Upper lobe of left lung (tissue), 6 donors: Measurements from ENCODE around the gene SCAMP2. TPM values are rescaled to one million over a fixed set of nuclear protein-coding genes. Genes with fewer than 3 reads are reported as not detected.

Source experiments
- ATAC-seq, 2 donors: fragments of 200-7000 bp; cut with Tn5 transposase; one replicate each; pipeline ENCODE4 v1.9.1; 2022; ENCODE audit warnings: mild to moderate bottlenecking in 2 of 2, moderate library complexity in 2 of 2; ENCODE audit not compliant: low FRiP score in 2 of 2
- DNase-seq, 2 donors: peaks; one replicate each; pipeline ENCODE4 v3.0.0-alpha.2; 2019 to 2020
- H3K27ac ChIP-seq, 4 donors: fragments of 200-600 bp; sonication (generic); one replicate each; pipeline ENCODE4 v1.5.1; 2016 to 2019
- H3K27me3 ChIP-seq, 4 donors: fragments of 200-600 bp; sonication (generic); one replicate each; pipeline ENCODE4 v1.5.1; 2017 to 2019
- H3K36me3 ChIP-seq, 4 donors: fragments of 200-600 bp; sonication (generic); one replicate each; pipeline ENCODE4 v1.5.1; 2016 to 2019
- H3K4me1 ChIP-seq, 4 donors: fragments of 200-600 bp; sonication (generic); one replicate each; pipeline ENCODE4 v1.5.1; 2018 to 2019
- H3K4me3 ChIP-seq, 4 donors: fragments of 200-600 bp; sonication (generic); one replicate each; pipeline ENCODE4 v1.5.1; 2017 to 2019; ENCODE audit warnings: mild to moderate bottlenecking in 2 of 4, moderate library complexity in 1 of 4
- H3K9me3 ChIP-seq, 4 donors: fragments of 200-600 bp; sonication (generic); one replicate each; pipeline ENCODE4 v1.5.1; 2018 to 2019
- EP300 ChIP-seq, 4 donors: sonication (generic); formaldehyde crosslinking; IDR thresholded peaks; one replicate each; pipeline ENCODE4 v1.5.1; 2017; ENCODE audit warnings: antibody characterized with exemption in 4 of 4, control low read depth in 2 of 4
- POLR2A ChIP-seq, 4 donors: fragments of 450-650 bp; IDR thresholded peaks; one replicate each; pipeline ENCODE4 v1.5.1; 2016 to 2017; ENCODE audit warnings: antibody characterized with exemption in 4 of 4, mild to moderate bottlenecking in 2 of 4
- POLR2AphosphoS5 ChIP-seq, 2 donors: sonication (generic); formaldehyde crosslinking; IDR thresholded peaks; one replicate each; pipeline ENCODE4 v1.5.1; 2017; ENCODE audit warnings: antibody characterized with exemption in 2 of 2
- WGBS, 2 donors: methylation state at CpG; one replicate each; pipeline ENCODE4 v1.1.5; 2017 to 2018; 5-methylcytosine and 5-hydroxymethylcytosine counted together
- total RNA-seq, 6 donors: library from RNA; depleted of rRNA in 4 of 6; stranded (reverse); fragments of >200 nt in 4 of 6; gene quantifications; one replicate each; pipeline versions ENCODE4 v1.1.0 to v1.2.1, GENCODE V29; 2016 to 2021
- TF ChIP-seq, protein P1 (sequence below), 6 experiments: fragments of 450-650 bp in 4 of 6; fragments of 200-600 bp in 2 of 6; sonication (generic) in 2 of 6; IDR thresholded peaks; one replicate each; pipeline ENCODE4 v1.5.1; 2016 to 2019; ENCODE audit warnings: antibody characterized with exemption in 6 of 6
- donor health status: DM: no; HTN: no; CAD: no; lungs with moderate emphysema.
- donor health status: DM: no; HTN: yes; CAD: no; lungs with severe emphysema.

Gene SCAMP2
- total RNA-seq, 6 donors from 2014 or later, result 82.8 to 155 (median 130) TPM

DNA sequence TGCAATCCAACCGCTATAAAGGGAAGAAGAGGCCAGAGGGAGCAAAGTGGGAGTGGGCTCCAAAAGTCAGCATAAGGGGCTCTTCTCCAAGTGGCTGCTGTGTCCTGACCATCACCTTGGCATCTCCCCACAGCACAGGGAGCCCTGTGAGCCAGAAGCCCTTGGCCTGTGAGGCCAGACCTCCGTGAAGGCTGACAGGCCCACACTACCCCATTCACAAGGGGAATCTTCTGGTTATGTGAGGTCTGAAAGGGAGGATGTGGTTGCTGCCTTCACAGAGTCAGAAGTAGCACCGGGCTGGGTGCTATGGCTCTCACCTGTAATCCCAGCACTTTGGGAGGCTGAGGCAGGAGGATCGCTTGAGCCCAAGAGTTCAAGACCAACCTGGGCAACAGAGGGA is 27.6 kb downstream of the SCAMP2 start:
- TF ChIP-seq POLR2AphosphoS5 (IDR thresholded peaks at IDR 0.05), result no peak
- TF ChIP-seq POLR2A (IDR thresholded peaks at IDR 0.05), result no peak
- TF ChIP-seq, protein P1, sequence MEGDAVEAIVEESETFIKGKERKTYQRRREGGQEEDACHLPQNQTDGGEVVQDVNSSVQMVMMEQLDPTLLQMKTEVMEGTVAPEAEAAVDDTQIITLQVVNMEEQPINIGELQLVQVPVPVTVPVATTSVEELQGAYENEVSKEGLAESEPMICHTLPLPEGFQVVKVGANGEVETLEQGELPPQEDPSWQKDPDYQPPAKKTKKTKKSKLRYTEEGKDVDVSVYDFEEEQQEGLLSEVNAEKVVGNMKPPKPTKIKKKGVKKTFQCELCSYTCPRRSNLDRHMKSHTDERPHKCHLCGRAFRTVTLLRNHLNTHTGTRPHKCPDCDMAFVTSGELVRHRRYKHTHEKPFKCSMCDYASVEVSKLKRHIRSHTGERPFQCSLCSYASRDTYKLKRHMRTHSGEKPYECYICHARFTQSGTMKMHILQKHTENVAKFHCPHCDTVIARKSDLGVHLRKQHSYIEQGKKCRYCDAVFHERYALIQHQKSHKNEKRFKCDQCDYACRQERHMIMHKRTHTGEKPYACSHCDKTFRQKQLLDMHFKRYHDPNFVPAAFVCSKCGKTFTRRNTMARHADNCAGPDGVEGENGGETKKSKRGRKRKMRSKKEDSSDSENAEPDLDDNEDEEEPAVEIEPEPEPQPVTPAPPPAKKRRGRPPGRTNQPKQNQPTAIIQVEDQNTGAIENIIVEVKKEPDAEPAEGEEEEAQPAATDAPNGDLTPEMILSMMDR (IDR thresholded peaks at IDR 0.05), result no peak
- no peak for TF ChIP-seq EP300 (IDR thresholded peaks at IDR 0.05)
- 67 to 80% methylated on average over 2 to 3 of the region's 4 CpGs for WGBS, 2 donors
- peaks cover 11 to 36% (median 20%) of the 10 kb centered on the region in 4 donors for H3K4me1 ChIP-seq
- DNase-seq (no peak), ATAC-seq (no peak)
- H3K9me3 ChIP-seq, result no peaks in the 10 kb centered on the region
- peaks cover 18 to 57% (median 52%) of the 10 kb centered on the region in 4 donors for H3K36me3 ChIP-seq
- H3K27ac ChIP-seq, result peak overlapping the region in 3 of 4 donors; percentile 5 to 91 (median 30)
- no peak overlapping the region for H3K4me3 ChIP-seq
- H3K27me3 ChIP-seq, result no peaks in the 10 kb centered on the region

DNA sequence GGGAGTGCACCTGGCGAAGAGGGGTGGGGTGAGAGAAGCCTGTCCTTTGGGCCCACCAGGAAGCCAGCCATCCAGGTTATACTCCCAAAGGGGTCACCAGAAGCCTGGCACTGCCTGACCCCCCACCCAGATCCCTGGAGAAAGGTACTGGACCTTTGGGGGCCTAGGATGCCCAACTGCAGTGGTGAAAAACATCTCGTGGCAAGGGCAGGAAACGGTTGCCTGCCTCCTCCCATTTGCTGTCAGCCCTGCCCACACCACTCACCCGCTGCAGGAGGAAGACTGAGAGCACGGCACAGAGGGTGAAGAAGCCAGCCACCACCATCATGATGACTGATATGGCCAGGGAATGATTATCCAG is 28.0 kb downstream of the SCAMP2 start:
- no peaks in the 10 kb centered on the region for H3K9me3 ChIP-seq

DNA sequence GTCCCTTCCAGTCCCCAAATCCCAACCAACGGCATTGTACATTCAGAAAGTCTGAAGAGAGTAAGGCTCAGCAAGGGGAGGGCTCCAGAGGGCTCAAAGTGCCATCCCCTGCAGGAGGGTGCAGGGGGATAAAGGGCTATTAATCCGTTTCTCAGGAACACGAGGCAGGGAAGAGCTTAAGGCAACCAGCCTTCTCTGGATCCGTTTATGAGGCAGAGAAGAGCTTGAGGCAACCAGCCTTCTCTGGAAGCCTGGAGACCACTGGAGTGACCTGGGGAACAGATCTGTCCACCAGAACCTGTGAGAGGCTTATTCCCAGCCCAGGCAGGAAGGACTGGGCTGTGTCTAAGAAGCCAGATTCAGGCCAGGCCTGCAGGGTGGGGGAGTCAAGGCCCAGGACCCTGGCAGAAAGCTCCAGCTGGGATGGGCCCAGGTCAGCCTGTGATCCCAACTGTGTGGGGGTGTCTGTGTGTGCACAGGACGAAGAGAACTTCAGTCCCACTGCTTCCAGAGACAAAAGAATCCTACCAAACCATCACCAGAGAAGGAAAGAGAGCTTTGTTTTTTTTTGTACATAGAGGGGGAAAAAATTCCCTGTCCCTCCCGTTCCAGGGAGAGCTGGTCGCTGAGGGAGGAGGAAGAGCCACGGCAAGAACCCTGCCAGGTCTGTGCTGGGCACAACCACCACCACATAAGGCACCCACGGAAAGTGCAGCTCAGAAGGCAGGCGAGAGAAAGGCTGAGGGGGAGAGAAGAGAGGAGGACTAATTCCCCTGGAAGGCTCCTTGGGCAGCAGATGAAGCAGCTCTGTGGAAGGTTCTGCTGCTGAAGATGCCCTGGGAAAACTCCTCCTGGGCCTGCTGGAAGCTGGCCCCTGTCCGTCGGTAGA is 28.6 kb downstream of the SCAMP2 start:
- TF ChIP-seq, protein P1 (IDR thresholded peaks at IDR 0.05), result no peak
- no peak for TF ChIP-seq POLR2AphosphoS5 (IDR thresholded peaks at IDR 0.05)
- no peak for TF ChIP-seq EP300 (IDR thresholded peaks at IDR 0.05)
- TF ChIP-seq POLR2A (IDR thresholded peaks at IDR 0.05), result no peak
- Histone ChIP-seq H3K4me3 (no peak overlapping the region), H3K27ac (peak overlapping the region in 3 of 4 donors; percentile 21 to 91 (median 91)), H3K9me3 (no peaks in the 10 kb centered on the region), H3K36me3 (peaks cover 18 to 57% (median 48%) of the 10 kb centered on the region in 4 donors), H3K4me1 (peaks cover 11 to 36% (median 20%) of the 10 kb centered on the region in 4 donors), H3K27me3 (no peaks in the 10 kb centered on the region)
- ATAC-seq (no peak), DNase-seq (no peak)
- WGBS, 2 donors, result 79 to 87% methylated on average over 10 to 12 of the region's 12 CpGs

More for the DNA sequence above, 28.0 kb downstream of the SCAMP2 start:
- DNase-seq (no peak), ATAC-seq (no peak)
- Histone ChIP-seq H3K4me3 (no peak overlapping the region), H3K36me3 (peaks cover 18 to 57% (median 51%) of the 10 kb centered on the region in 4 donors), H3K27me3 (no peaks in the 10 kb centered on the region), H3K27ac (peak overlapping the region in 2 of 4 donors; percentile 30 to 91), H3K4me1 (peaks cover 11 to 36% (median 20%) of the 10 kb centered on the region in 4 donors)
- WGBS, 2 donors, result 46 to 68% methylated on average over 4 to 5 of the region's 5 CpGs
- TF ChIP-seq POLR2A (IDR thresholded peaks at IDR 0.05) (no peak), POLR2AphosphoS5 (IDR thresholded peaks at IDR 0.05) (no peak), EP300 (IDR thresholded peaks at IDR 0.05) (no peak)
- TF ChIP-seq, protein P1 (IDR thresholded peaks at IDR 0.05), result no peak

DNA sequence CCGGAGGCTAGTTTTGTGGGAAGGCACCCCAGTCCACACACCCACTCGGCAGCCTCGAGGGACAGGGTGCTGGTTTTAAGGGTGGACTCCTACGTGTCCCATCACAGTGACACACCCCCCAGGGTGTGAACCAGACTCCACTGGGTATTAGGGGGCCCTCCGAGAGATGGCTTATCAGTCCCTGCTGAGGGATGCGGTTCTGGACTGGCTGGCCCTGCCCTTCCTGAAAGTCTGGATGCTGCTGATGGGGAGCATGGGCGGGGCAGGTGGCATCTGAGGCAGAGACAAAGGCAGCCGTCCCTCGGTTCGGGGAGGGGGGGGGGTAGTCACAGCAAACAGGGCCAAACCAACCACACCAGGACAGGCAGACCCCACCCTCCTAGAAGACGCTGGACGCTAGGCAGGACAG is 29.3 kb downstream of the SCAMP2 start:
- DNase-seq, result no peak
- no peak for ATAC-seq
- H3K9me3 ChIP-seq, result no peaks in the 10 kb centered on the region
- H3K27ac ChIP-seq, result peak overlapping the region; percentile 79 to 91 (median 88)
- TF ChIP-seq, protein P1 (IDR thresholded peaks at IDR 0.05), result no peak
- TF ChIP-seq POLR2AphosphoS5 (IDR thresholded peaks at IDR 0.05) (no peak), EP300 (IDR thresholded peaks at IDR 0.05) (no peak), POLR2A (IDR thresholded peaks at IDR 0.05) (no peak)
- H3K36me3 ChIP-seq, result peaks cover 18 to 57% (median 45%) of the 10 kb centered on the region in 4 donors
- peaks cover 11 to 36% (median 20%) of the 10 kb centered on the region in 4 donors for H3K4me1 ChIP-seq
- H3K27me3 ChIP-seq, result no peaks in the 10 kb centered on the region
- WGBS, 2 donors, result 52 to 61% methylated on average over 3 to 12 of the region's 12 CpGs
- H3K4me3 ChIP-seq, result peak overlapping the region in 2 of 4 donors; percentile 88 to 96
